A549 treated with AZD2906 at 1 μM for 4 hours (cell line): Measurements from ENCODE around the gene FKBP1C. TPM values are rescaled to one million over a fixed set of nuclear protein-coding genes. Genes with fewer than 3 reads are reported as not detected.

Experiments used
- total RNA-seq: library from RNA; stranded (reverse); fragments of 200-300 nt; extraction: Qiagen RNA extraction; gene quantifications from 5 replicates; pipeline ENCODE4 v1.2.3, GENCODE V29; 2022

Gene FKBP1C
- total RNA-seq: 2.0 to 2.3 TPM (median 2.1 TPM) in 5 replicates

DNA sequence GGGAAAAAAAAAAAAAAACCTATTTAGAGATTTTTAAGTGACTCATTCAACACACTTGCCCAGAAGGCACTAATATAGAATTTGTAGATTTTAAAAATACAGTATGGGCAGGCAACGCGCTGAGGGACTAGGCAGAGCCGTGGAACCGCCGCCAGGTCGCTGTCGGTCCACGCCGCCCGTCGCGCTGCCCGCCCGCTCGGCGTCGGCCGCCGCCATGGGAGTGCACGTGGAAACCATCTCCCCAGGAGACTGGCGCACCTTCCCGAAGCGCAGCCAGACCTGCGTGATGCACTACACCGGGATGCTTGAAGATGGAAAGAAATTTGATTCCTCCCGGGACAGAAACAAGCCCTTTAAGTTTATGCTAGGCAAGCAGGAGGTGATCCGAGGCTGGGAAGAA lies at the start of gene FKBP1C:
TSS of gene FKBP1C (plus strand) at position 127 of the 400 bp plus-strand sequence.

Other genes starting within 250 kb of the FKBP1C start
- gene LGSN, start 108.5 kb downstream of the FKBP1C start, total RNA-seq: 2.2 to 2.4 TPM (median 2.3 TPM) in 5 replicates